LNCAP (cell line): ENCODE results near the gene HTR4.

Experiments
- CTCF ChIP-seq: fragments of 450-650 bp; IDR thresholded peaks from 2 replicates; pipeline ENCODE4 v1.5.1; 2017; ENCODE audit warnings: mild to moderate bottlenecking

The HTR4 gene

GRCh38 chr5:148682058-148683026 lies 28.0 kb upstream of the HTR4 start:
- TF ChIP-seq CTCF: no peak

GRCh38 chr5:148681157-148682057 lies 27.1 kb upstream of the HTR4 start:
- TF ChIP-seq CTCF: no peak

- no peak for TF ChIP-seq CTCF
Observed at GRCh38 chr5:148666353-148666752, 12.0 kb upstream of the HTR4 start.

- no peak for TF ChIP-seq CTCF
Observed at GRCh38 chr5:148665431-148665830, 11.1 kb upstream of the HTR4 start.

- TF ChIP-seq CTCF: no peak
Observed at GRCh38 chr5:148663509-148663908, 9.2 kb upstream of the HTR4 start.

GRCh38 chr5:148660346-148660660 lies 6.0 kb upstream of the HTR4 start:
- TF ChIP-seq CTCF: no peak

- no peak for TF ChIP-seq CTCF
Observed at GRCh38 chr5:148659641-148660345, 5.5 kb upstream of the HTR4 start.
